Lung (tissue), 12 donors: ENCODE data around the gene SLC36A1. TPM values are rescaled to one million over a fixed set of nuclear protein-coding genes. Genes with fewer than 3 reads are reported as not detected.

ENCODE experiments used
- ATAC-seq: fragments of 200-7000 bp; cut with Tn5 transposase; one replicate; pipeline ENCODE4 v1.9.1; 2020; ENCODE audit warnings: moderate number of reproducible peaks; ENCODE audit not compliant: insufficient read depth, low FRiP score
- DNase-seq, 3 donors: peaks; one replicate each; pipeline ENCODE4 v3.0.0-alpha.2; 2013 to 2017
- H3K27ac ChIP-seq, 2 donors: one replicate each; pipeline ENCODE4 v1.5.1; 2013; ENCODE audit warnings: mild to moderate bottlenecking in 2 of 2, moderate library complexity in 2 of 2, control low read depth in 1 of 2, inconsistent platforms in 1 of 2, low read depth in 1 of 2, low read length in 1 of 2
- H3K27me3 ChIP-seq, 3 donors: one replicate each; pipeline ENCODE4 v1.5.1; 2013; ENCODE audit warnings: low read length in 2 of 3; ENCODE audit not compliant: control insufficient read depth in 3 of 3, insufficient read depth in 3 of 3
- H3K36me3 ChIP-seq, 4 donors: one replicate each; pipeline ENCODE4 v1.5.1; 2013; ENCODE audit warnings: low read length in 4 of 4, mild to moderate bottlenecking in 1 of 4, moderate library complexity in 1 of 4; ENCODE audit not compliant: control insufficient read depth in 4 of 4, insufficient read depth in 4 of 4
- H3K4me1 ChIP-seq, 5 donors: one replicate each; pipeline ENCODE4 v1.5.1; 2013; ENCODE audit warnings: low read length in 5 of 5, mild to moderate bottlenecking in 2 of 5, moderate library complexity in 1 of 5; ENCODE audit not compliant: control insufficient read depth in 5 of 5, insufficient read depth in 5 of 5
- H3K4me3 ChIP-seq: one replicate; pipeline ENCODE4 v1.5.1; 2013; ENCODE audit warnings: mild to moderate bottlenecking, control low read depth, moderate library complexity
- H3K9ac ChIP-seq, 2 donors: one replicate each; pipeline ENCODE4 v1.5.1; 2013; ENCODE audit warnings: low read length in 2 of 2, control low read depth in 1 of 2; ENCODE audit not compliant: insufficient read depth in 1 of 2
- H3K9me3 ChIP-seq, 4 donors: one replicate each; pipeline ENCODE4 v1.5.1; 2013; ENCODE audit warnings: low read length in 3 of 4, mild to moderate bottlenecking in 1 of 4, moderate library complexity in 1 of 4; ENCODE audit not compliant: control insufficient read depth in 4 of 4, insufficient read depth in 3 of 4
- WGBS, 2 donors: extraction: QIAGEN DNeasy Blood & Tissue Kit; methylation state at CpG; one replicate each; pipeline ENCODE4 v1.1.7; 2013; 5-methylcytosine and 5-hydroxymethylcytosine counted together
- polyA plus RNA-seq, 2 donors: library from polyadenylated mRNA; stranded (reverse); fragments of 200-250 nt; gene quantifications; one replicate each; pipeline ENCODE4 v1.2.1, GENCODE V29; 2013
- total RNA-seq, 2 donors: library from RNA; depleted of rRNA in 1 of 2; stranded (reverse); fragments of >200 nt in 1 of 2; gene quantifications; one replicate each; pipeline ENCODE4 v1.2.1, GENCODE V29; 2014 to 2021
- TF ChIP-seq, protein P1 (sequence below): IDR thresholded peaks from 2 replicates; pipeline ENCODE4 v1.5.1; 2012; ENCODE audit warnings: mild to moderate bottlenecking; ENCODE audit errors: control extremely low read depth, extremely low read depth
- donor health status: control.
- donor health status: control.
- donor health status: Bipolar disorder and iron deficiency.
- donor health status: healthy.
- donor health status: DM: yes; HTN: yes; CAD: no.

SLC36A1 gene
- total and polyA plus RNA-seq, 4 donors = 2.0 to 22.0 (median 9.9) TPM

- WGBS, 2 donors = 89 to 96% methylated on average over 5 of the region's 5 CpGs
Measured at GRCh38 chr5:151434570-151435237, 12.7 kb upstream of the SLC36A1 start.

DNA sequence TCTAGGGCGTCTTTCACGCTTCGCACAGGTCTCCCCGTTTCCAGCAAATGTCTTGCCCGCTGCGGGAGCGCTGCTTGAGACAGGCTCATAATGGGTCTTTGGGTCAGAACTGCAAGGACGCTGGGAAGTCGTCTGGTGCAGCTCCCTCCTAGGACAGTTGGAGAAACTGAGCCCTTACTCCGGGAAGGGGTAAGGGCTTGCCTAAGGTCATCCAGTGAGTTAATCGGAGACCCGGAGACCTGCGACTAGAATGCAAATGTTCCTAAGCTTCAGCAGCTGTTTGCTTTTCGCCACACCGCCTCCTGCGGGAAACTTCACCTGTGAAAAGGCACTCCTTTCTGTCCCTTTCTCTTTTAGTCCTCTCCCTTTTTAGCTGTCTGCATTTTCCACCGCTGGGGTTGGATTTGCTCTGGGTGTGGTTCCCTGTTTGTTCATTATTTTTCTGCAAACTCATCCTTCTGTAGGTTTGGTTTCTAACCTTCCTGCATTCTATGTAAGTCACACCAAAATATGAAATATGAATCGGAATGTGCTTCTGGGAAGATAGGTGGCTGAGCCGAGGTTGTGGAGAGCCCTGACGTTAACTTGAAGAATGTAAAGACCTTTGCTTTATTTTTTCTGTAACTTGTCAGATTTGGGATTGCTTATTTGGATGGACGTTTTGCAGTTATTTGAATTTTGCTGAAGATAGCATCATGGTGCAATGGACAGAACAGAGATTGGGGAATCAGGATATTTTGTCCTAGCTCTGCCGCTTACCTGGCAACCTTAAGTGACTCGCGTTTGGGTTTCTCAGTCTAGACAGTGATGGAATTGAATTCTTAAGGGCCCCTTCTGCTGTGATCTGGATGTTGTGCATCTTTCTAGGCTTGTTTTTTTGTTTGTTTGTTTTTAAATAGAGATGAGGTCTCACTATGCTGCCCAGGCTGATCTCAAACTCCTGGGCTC is 909 bp downstream of the SLC36A1 start:
- no peaks in the 10 kb centered on the region for H3K36me3 ChIP-seq
- no peaks in the 10 kb centered on the region for H3K9me3 ChIP-seq
- peaks cover 0 to 3% (median 0%) of the 10 kb centered on the region in 3 donors for H3K27me3 ChIP-seq
- H3K27ac ChIP-seq = peak overlapping the region in 1 of 2 donors; percentile 79
- TF ChIP-seq, protein P1, sequence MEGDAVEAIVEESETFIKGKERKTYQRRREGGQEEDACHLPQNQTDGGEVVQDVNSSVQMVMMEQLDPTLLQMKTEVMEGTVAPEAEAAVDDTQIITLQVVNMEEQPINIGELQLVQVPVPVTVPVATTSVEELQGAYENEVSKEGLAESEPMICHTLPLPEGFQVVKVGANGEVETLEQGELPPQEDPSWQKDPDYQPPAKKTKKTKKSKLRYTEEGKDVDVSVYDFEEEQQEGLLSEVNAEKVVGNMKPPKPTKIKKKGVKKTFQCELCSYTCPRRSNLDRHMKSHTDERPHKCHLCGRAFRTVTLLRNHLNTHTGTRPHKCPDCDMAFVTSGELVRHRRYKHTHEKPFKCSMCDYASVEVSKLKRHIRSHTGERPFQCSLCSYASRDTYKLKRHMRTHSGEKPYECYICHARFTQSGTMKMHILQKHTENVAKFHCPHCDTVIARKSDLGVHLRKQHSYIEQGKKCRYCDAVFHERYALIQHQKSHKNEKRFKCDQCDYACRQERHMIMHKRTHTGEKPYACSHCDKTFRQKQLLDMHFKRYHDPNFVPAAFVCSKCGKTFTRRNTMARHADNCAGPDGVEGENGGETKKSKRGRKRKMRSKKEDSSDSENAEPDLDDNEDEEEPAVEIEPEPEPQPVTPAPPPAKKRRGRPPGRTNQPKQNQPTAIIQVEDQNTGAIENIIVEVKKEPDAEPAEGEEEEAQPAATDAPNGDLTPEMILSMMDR = no peak
- peak in 2 of 3 donors; percentile 24 for DNase-seq
- 10 to 12% methylated on average over 24 of the region's 24 CpGs for WGBS, 2 donors
- H3K4me1 ChIP-seq = peaks cover 0 to 10% (median 0%) of the 10 kb centered on the region in 5 donors
- peak overlapping the region; percentile 79 for H3K4me3 ChIP-seq
- peak; percentile 6 for ATAC-seq
- H3K9ac ChIP-seq = peak overlapping the region; percentile 30 to 73

More at GRCh38 chr5:151434570-151435237, 12.7 kb upstream of the SLC36A1 start:
- Histone ChIP-seq H3K36me3 (no peaks in the 10 kb centered on the region), H3K9me3 (peaks cover 0 to 3% (median 0%) of the 10 kb centered on the region in 4 donors), H3K4me3 (no peak overlapping the region), H3K27me3 (peaks cover 0 to 5% (median 0%) of the 10 kb centered on the region in 3 donors), H3K9ac (no peak overlapping the region), H3K27ac (no peak overlapping the region), H3K4me1 (no peaks in the 10 kb centered on the region)
- DNase-seq (no peak), ATAC-seq (no peak)
- TF ChIP-seq, protein P1 = no peak

GRCh38 chr5:151449297-151449696 is 1.9 kb downstream of the SLC36A1 start:
- no peak for DNase-seq
- Histone ChIP-seq H3K27me3 (peaks cover 0 to 3% (median 0%) of the 10 kb centered on the region in 3 donors), H3K27ac (no peak overlapping the region), H3K4me1 (peaks cover 0 to 10% (median 0%) of the 10 kb centered on the region in 5 donors), H3K9ac (no peak overlapping the region), H3K4me3 (no peak overlapping the region), H3K9me3 (no peaks in the 10 kb centered on the region), H3K36me3 (no peaks in the 10 kb centered on the region)
- no peak for ATAC-seq
- TF ChIP-seq, protein P1 = no peak
- WGBS, 2 donors = 68 to 80% methylated on average over 7 of the region's 7 CpGs
